HPDE6-E6E7 (cell line): Measurements from ENCODE around the gene MMP10.
A peak's percentile ranks its signal among the peaks of the same experiment; 100 is the strongest.

Source experiments
- DNase-seq: peaks from one replicate; pipeline ENCODE4 v3.0.0; 2011; ENCODE audit warnings: missing footprints; ENCODE audit errors: extremely low spot score

Gene MMP10

GRCh38 chr11:102729849-102730815, 50.3 kb downstream of the MMP10 start:
- no peak for DNase-seq

- DNase-seq, result peak; percentile 14
Measured at GRCh38 chr11:102727890-102728289, 52.5 kb downstream of the MMP10 start.

GRCh38 chr11:102724904-102725500, 55.4 kb downstream of the MMP10 start, which contains the start of gene MMP8:
MMP8 (minus strand) TSS chr11:102724954; CDS start chr11:102724855, 99 bp downstream.
- DNase-seq, result no peak

- no peak for DNase-seq
Measured at GRCh38 chr11:102722821-102723220, 57.6 kb downstream of the MMP10 start.
